ENCODE data around the gene TUBB. TPM values are rescaled to one million over a fixed set of nuclear protein-coding genes. Genes with fewer than 3 reads are reported as not detected.
A peak's percentile ranks its signal among the peaks of the same experiment; 100 is the strongest.

The TUBB gene
- total RNA-seq, 4 donors from 2014 or later = 69.9 to 188 (median 95.6) TPM

DNA sequence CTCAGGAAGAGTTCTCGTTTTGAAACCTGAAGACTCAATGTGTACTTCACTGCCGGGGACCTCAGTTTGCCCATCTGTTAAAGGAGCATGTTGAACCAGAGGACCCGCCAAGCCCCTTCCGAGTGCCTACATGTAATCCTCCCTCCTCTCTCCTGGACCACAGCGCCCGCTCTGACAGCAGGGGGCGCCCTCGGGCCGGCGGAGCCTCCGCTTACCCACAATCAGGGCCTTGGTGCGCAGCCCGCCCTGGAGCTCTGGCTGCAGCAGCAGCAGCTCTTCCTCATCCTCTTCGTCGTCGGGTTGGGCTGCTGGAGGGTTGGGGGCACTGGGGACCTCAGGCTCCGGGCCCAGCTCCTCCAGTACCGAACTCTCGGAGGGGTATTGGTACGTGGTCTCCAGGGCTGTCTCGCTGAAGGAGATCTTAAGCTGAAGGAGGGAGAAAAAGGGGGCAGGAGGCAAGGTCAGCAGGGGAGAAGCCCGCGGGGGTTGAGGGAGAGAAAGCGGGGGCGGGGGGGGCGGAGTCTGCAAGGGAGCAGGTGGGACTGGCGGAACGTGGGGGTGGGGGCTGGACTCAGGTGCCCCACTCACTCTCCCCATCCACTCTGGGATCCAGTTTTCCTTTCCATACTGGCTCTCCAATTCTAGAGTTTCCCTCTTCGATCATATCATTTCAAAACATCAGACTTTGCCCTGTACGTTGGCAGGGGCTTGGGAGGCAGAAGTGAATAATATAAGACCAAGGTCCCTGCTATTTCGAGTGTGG, 41.0 kb upstream of the TUBB start:
- Histone ChIP-seq H3K4me3 (peak overlapping the region; percentile 6 to 75 (median 28)), H3K9me3 (no peaks in the 10 kb centered on the region), H3K36me3 (peaks cover 0 to 24% (median 0%) of the 10 kb centered on the region in 3 donors), H3K27me3 (no peaks in the 10 kb centered on the region), H3K4me1 (peaks cover 0 to 41% (median 9%) of the 10 kb centered on the region in 4 donors), H3K27ac (peak overlapping the region; percentile 22 to 98 (median 64))
- TF ChIP-seq, protein P1, sequence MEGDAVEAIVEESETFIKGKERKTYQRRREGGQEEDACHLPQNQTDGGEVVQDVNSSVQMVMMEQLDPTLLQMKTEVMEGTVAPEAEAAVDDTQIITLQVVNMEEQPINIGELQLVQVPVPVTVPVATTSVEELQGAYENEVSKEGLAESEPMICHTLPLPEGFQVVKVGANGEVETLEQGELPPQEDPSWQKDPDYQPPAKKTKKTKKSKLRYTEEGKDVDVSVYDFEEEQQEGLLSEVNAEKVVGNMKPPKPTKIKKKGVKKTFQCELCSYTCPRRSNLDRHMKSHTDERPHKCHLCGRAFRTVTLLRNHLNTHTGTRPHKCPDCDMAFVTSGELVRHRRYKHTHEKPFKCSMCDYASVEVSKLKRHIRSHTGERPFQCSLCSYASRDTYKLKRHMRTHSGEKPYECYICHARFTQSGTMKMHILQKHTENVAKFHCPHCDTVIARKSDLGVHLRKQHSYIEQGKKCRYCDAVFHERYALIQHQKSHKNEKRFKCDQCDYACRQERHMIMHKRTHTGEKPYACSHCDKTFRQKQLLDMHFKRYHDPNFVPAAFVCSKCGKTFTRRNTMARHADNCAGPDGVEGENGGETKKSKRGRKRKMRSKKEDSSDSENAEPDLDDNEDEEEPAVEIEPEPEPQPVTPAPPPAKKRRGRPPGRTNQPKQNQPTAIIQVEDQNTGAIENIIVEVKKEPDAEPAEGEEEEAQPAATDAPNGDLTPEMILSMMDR (IDR thresholded peaks at IDR 0.05) = peak; percentile 88 to 99 (median 96)
- no peak for TF ChIP-seq POLR2A (IDR thresholded peaks at IDR 0.05)
- DNase-seq = peak; percentile 84 to 94 (median 92)

DNA sequence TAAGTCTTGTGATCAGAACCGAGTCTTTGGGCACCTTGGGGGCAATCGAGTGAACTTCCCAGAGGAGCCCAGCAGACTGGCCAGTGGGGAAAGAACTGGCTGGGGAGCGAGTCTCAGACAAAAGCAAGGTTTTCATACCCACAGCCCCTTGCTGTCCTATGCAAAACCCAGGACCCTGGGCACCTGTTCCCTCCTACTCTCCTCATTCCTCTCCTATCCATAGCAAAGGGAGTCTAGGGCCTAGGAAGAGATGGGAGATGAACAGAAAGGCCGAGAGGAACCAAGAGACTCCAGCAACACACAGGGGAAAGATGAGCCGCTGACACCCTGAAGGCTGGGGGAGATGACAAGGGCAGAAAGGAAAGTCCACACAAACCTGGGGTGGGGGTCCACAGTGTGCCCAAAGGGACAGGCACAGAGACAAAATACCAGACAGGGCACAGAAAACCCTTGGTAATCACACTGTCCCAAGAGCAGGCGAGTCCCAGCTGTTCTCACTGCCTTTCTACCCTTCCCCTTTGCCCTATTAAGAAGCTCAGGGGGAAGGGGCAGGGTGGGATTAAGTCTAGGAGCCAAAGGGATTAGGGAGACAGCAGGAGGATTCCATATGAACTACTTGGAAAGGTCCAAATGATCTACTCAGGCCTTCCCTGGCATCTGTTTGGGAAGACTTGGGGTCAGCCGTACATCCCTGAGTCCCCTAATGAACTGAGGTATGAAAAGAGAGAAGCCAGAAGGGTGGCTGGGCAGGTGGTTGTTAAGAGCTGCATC, 40.2 kb upstream of the TUBB start:
- Histone ChIP-seq H3K9me3 (no peaks in the 10 kb centered on the region), H3K27me3 (no peaks in the 10 kb centered on the region), H3K4me1 (peaks cover 0 to 41% (median 9%) of the 10 kb centered on the region in 4 donors), H3K36me3 (peaks cover 0 to 24% (median 0%) of the 10 kb centered on the region in 3 donors), H3K27ac (peak overlapping the region; percentile 22 to 98 (median 64)), H3K4me3 (peak overlapping the region; percentile 6 to 78 (median 56))
- DNase-seq = no peak
- TF ChIP-seq POLR2A (IDR thresholded peaks at IDR 0.05) = no peak
- TF ChIP-seq, protein P1 (IDR thresholded peaks at IDR 0.05) = no peak

DNA sequence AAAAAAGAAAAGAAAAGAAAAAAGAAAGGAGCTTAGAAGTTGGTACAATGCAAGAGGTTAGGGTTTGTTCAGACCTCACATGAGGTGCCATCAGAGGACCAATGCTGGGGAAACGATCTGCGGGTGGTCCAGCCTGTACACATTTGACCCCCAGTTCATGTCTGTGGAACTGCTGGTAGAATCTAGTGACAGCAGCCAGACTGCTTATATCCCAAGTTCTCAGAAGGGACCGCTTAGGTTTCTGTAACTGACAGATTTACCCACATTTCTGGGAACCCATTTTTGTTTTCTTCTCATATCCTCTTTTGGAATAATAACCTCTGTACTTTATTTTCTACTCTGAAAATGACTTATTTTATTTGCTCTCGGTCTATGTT, 38.4 kb upstream of the TUBB start:
- DNase-seq = no peak
- Histone ChIP-seq H3K4me3 (peak overlapping the region; percentile 72 to 78 (median 74)), H3K4me1 (peaks cover 0 to 41% (median 9%) of the 10 kb centered on the region in 4 donors)

DNA sequence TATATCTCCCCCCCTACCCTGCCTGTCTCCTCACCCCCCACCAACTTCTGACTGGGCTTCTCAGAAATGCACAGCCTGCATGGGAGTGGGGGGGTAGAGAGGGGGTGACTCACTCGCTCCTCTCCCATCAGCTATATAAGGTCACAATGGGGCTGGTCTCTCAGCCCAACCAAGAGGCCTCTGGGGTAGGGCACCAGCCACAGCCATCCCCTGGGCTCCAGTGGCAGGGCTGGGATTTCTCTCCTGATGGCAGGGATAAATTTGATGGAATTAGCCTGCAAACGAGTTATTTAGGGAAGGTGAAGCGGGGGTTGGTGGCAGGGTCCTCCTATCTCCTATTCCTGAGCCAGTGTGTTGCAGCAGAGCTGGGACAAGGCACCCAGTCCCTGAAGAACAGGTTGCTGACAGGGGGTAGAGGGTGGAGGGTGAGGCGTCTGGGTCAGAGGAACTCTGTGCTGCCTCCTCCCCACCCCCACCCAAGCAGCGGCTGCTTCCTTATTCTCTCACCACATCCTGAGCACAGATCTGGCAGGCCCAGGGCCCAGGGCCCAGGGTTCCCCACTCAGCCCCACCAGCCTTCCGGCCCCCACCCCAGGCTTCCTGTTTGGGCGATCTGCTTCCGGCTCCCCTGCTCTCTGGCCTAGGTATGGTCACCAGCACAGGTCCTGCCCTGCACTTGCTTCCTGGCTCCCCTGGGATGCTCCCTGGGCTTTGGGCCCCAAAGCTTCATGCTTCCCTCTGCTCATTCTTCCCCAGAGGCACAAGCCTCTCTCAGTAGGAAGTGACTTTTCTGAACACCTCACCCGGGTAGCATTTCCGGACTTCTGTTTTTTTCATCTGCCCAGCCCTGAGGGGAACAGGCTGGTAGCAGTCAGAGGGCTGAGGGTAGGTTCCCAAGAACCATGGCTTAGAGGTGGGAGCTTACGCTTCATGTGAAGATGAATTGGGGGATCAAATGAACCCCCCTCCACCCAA, 37.7 kb upstream of the TUBB start:
- peak; percentile 73 to 97 (median 97) for DNase-seq
- no peaks in the 10 kb centered on the region for H3K9me3 ChIP-seq
- H3K36me3 ChIP-seq = peaks cover 0 to 14% (median 0%) of the 10 kb centered on the region in 3 donors
- H3K27ac ChIP-seq = peak overlapping the region; percentile 86 to 98 (median 94)
- H3K4me1 ChIP-seq = peaks cover 0 to 42% (median 10%) of the 10 kb centered on the region in 4 donors
- no peaks in the 10 kb centered on the region for H3K27me3 ChIP-seq
- peak overlapping the region; percentile 72 to 78 (median 74) for H3K4me3 ChIP-seq
- TF ChIP-seq, protein P1 (IDR thresholded peaks at IDR 0.05) = no peak
- TF ChIP-seq POLR2A (IDR thresholded peaks at IDR 0.05) = peak in 1 of 2 donors; percentile 21

More for the DNA sequence above, 38.4 kb upstream of the TUBB start:
- TF ChIP-seq, protein P1 (IDR thresholded peaks at IDR 0.05) = no peak
- no peak for TF ChIP-seq POLR2A (IDR thresholded peaks at IDR 0.05)
- Histone ChIP-seq H3K27me3 (no peaks in the 10 kb centered on the region), H3K27ac (peak overlapping the region; percentile 86 to 98 (median 94)), H3K9me3 (no peaks in the 10 kb centered on the region), H3K36me3 (peaks cover 0 to 20% (median 0%) of the 10 kb centered on the region in 3 donors)
